A549 (cell line): Measurements from ENCODE around the gene CD63. TPM values are rescaled to one million over a fixed set of nuclear protein-coding genes. Genes with fewer than 3 reads are reported as not detected.

ENCODE experiments used
- ATAC-seq, 2 experiments: fragments of 200-7000 bp in 1 of 2; fragments of >200 bp in 1 of 2; cut with Nextera tagmentation in 1 of 2; cut with Tn5 transposase in 1 of 2; 3 replicates each; pipeline versions ENCODE4 v1.8.0 to v1.9.1; 2018 to 2020; ENCODE audit warnings: mild to moderate bottlenecking in 1 of 2, moderate library complexity in 1 of 2
- CTCF ChIA-PET: fragments of 300-600 bp; sonication (Branson Sonifier 250); formaldehyde crosslinking; extraction: SDS; loops from one replicate; lab custom pipeline; 2021; ENCODE audit warnings: antibody characterized with exemption, inconsistent platforms; lab: Yijun Ruan, JAX
- POLR2A ChIA-PET: fragments of 350-600 bp; formaldehyde crosslinking; extraction: SDS; loops from one replicate; lab custom pipeline; 2021; ENCODE audit warnings: antibody characterized with exemption, inconsistent platforms; lab: Yijun Ruan, JAX
- DNase-seq, 2 experiments: peaks; one replicate each; pipeline versions ENCODE4 v3.0.0 to v3.0.0-alpha.2; 2011 to 2016; ENCODE audit warnings: low read depth in 1 of 2, low spot score in 1 of 2
- FAIRE-seq: peaks from 2 replicates; lab custom pipeline; 2011; peaks lifted over from hg19 to GRCh38; lab: Jason Lieb, UNC
- H3K27ac ChIP-seq, 2 experiments: fragments of >200 bp; sonication (Bioruptor Twin); formaldehyde crosslinking; 3 replicates each; pipeline ENCODE4 v1.5.1; 2016 to 2017
- H3K4me1 ChIP-seq: fragments of >200 bp; sonication (Bioruptor Twin); formaldehyde crosslinking; 3 replicates; pipeline ENCODE4 v1.6.1; 2016
- H3K4me2 ChIP-seq: fragments of >200 bp; sonication (Bioruptor Twin); formaldehyde crosslinking; 3 replicates; pipeline ENCODE4 v1.6.1; 2016
- H3K4me3 ChIP-seq: fragments of >200 bp; sonication (Bioruptor Twin); formaldehyde crosslinking; 3 replicates; pipeline ENCODE4 v1.5.1; 2016
- H3K9me3 ChIP-seq: fragments of >200 bp; sonication (Bioruptor Twin); formaldehyde crosslinking; 3 replicates; pipeline ENCODE4 v1.6.1; 2016
- CBX2 ChIP-seq: fragments of 200-600 bp; sonication (generic); IDR thresholded peaks from 2 replicates; pipeline ENCODE4 v1.6.1; 2016; ENCODE audit warnings: low read depth, mild to moderate bottlenecking, borderline replicate concordance
- CEBPB ChIP-seq, 2 experiments: fragments of >200 bp in 1 of 2; sonication (Bioruptor Twin) in 1 of 2; formaldehyde crosslinking in 1 of 2; IDR thresholded peaks; 2 replicates each; pipeline ENCODE4 v1.6.1; 2012 to 2016
- E2F6 ChIP-seq: IDR thresholded peaks from 2 replicates; pipeline ENCODE4 v1.6.1; 2012; ENCODE audit warnings: low read depth, borderline replicate concordance
- ELK1 ChIP-seq: fragments of 150-350 bp; IDR thresholded peaks from 2 replicates; pipeline ENCODE4 v1.6.1; 2014; ENCODE audit warnings: low read depth, mild to moderate bottlenecking, low read length
- FOSL2 ChIP-seq, 2 experiments: fragments of 450-650 bp in 1 of 2; fragments of >200 bp in 1 of 2; sonication (Bioruptor Twin) in 1 of 2; formaldehyde crosslinking; IDR thresholded peaks; 2 replicates each; pipeline versions ENCODE4 v1.5.0 to v1.6.1; 2016 to 2020; ENCODE audit warnings: mild to moderate bottlenecking in 1 of 2, moderate library complexity in 1 of 2
- FOXS1 ChIP-seq: fragments of 250-450 bp; sonication (Bioruptor Pico); IDR thresholded peaks from 2 replicates; pipeline ENCODE4 v1.5.0; 2020; ENCODE audit warnings: mild to moderate bottlenecking, moderate library complexity
- GATA3 ChIP-seq: IDR thresholded peaks from 2 replicates; pipeline ENCODE4 v1.6.1; 2012; ENCODE audit warnings: borderline replicate concordance
- HDAC2 ChIP-seq: fragments of 200-600 bp; sonication (generic); IDR thresholded peaks from 2 replicates; pipeline ENCODE4 v1.6.1; 2016
- HEYL ChIP-seq: fragments of 250-450 bp; sonication (Bioruptor Pico); IDR thresholded peaks from 2 replicates; pipeline ENCODE4 v1.8.0; 2021; ENCODE audit warnings: mild to moderate bottlenecking, moderate library complexity
- JUN ChIP-seq, 2 experiments: fragments of >200 bp; sonication (Bioruptor Twin); formaldehyde crosslinking; IDR thresholded peaks; 2 replicates in 1 of 2; 3 replicates in 1 of 2; pipeline ENCODE4 v1.6.1; 2016 to 2017
- MAX ChIP-seq: IDR thresholded peaks from 2 replicates; pipeline ENCODE4 v1.6.1; 2012
- MAZ ChIP-seq: fragments of 150-350 bp; IDR thresholded peaks from 2 replicates; pipeline ENCODE4 v1.6.1; 2014; ENCODE audit warnings: antibody characterized with exemption, low read depth, low read length, borderline replicate concordance
- MYC ChIP-seq: IDR thresholded peaks from 2 replicates; pipeline ENCODE4 v1.6.1; 2012; ENCODE audit warnings: mild to moderate bottlenecking, inconsistent platforms, low read length, improper control_type of control experiment, borderline replicate concordance
- NFE2L2 ChIP-seq: fragments of 150-350 bp; conservative IDR thresholded peaks from 2 replicates; pipeline ENCODE4 v1.6.1; 2014; ENCODE audit warnings: low read length
- PBX3 ChIP-seq: IDR thresholded peaks from 2 replicates; pipeline ENCODE4 v1.6.1; 2012
- PHF8 ChIP-seq: fragments of 200-600 bp; sonication (generic); IDR thresholded peaks from 2 replicates; pipeline ENCODE4 v1.6.1; 2016; ENCODE audit warnings: low read depth, mild to moderate bottlenecking, antibody characterized with exemption, moderate library complexity, borderline replicate concordance
- RARB ChIP-seq: fragments of 250-450 bp; sonication (Bioruptor Pico); IDR thresholded peaks from 2 replicates; pipeline ENCODE4 v1.8.0; 2021; ENCODE audit warnings: mild to moderate bottlenecking, moderate library complexity
- RCOR1 ChIP-seq: fragments of 150-350 bp; IDR thresholded peaks from 2 replicates; pipeline ENCODE4 v1.6.1; 2014; ENCODE audit warnings: antibody characterized with exemption, low read length, low read depth
- RNF2 ChIP-seq: fragments of 200-600 bp; sonication (generic); IDR thresholded peaks from 2 replicates; pipeline ENCODE4 v1.6.1; 2016; ENCODE audit warnings: low read depth, mild to moderate bottlenecking, antibody characterized with exemption, moderate library complexity, borderline replicate concordance
- SMC3 ChIP-seq: fragments of >200 bp; sonication (Bioruptor Twin); formaldehyde crosslinking; IDR thresholded peaks from 3 replicates; pipeline ENCODE4 v1.6.1; 2018; ENCODE audit warnings: inconsistent platforms
- SREBF2 ChIP-seq: fragments of 450-650 bp; IDR thresholded peaks from 2 replicates; pipeline ENCODE4 v1.6.1; 2014; ENCODE audit warnings: mild to moderate bottlenecking, moderate library complexity
- TFCP2L1 ChIP-seq: fragments of 250-450 bp; sonication (Bioruptor Pico); IDR thresholded peaks from 2 replicates; pipeline ENCODE4 v1.5.0; 2021; ENCODE audit warnings: mild to moderate bottlenecking
- USF2 ChIP-seq: fragments of 450-650 bp; IDR thresholded peaks from 2 replicates; pipeline ENCODE4 v1.6.1; 2014; ENCODE audit warnings: antibody characterized with exemption
- ZC3H11A ChIP-seq: fragments of 450-650 bp; IDR thresholded peaks from 2 replicates; pipeline ENCODE4 v1.6.1; 2014; ENCODE audit warnings: antibody characterized with exemption, mild to moderate bottlenecking
- ZFP36 ChIP-seq: fragments of 450-650 bp; IDR thresholded peaks from 2 replicates; pipeline ENCODE4 v1.6.1; 2014; ENCODE audit warnings: borderline replicate concordance; ENCODE audit not compliant: partially characterized antibody
- ZNF302 ChIP-seq: fragments of 250-450 bp; sonication (Bioruptor Pico); IDR thresholded peaks from 2 replicates; pipeline ENCODE4 v1.9.0; 2021; ENCODE audit warnings: inconsistent platforms, mild to moderate bottlenecking, moderate library complexity
- WGBS: methylation state at CpG from one replicate; pipeline ENCODE4 v1.1.6; 2017; ENCODE audit errors: missing lambda C conversion rate; 5-methylcytosine and 5-hydroxymethylcytosine counted together
- polyA plus RNA-seq, 4 experiments: library from polyadenylated mRNA; depleted of rRNA in 3 of 4; stranded (reverse); fragments of >200 nt; fragmentation: RNase III in 1 of 4; extraction: RNeasy Plus Mini Kit Qiagen cat#74134 plus additional on column Dnase treatment in 1 of 4; gene quantifications; 2 replicates in 3 of 4; 3 replicates in 1 of 4; pipeline ENCODE4 v1.2.3, GENCODE V29; 2011 to 2017

The CD63 gene
- polyA plus RNA-seq, 2 of the 4 experiments (the other 2 are of a cell fraction), result 530 to 724 TPM

- Histone ChIP-seq H3K4me1 (peaks cover 16% of the 10 kb centered on the region; the same call in 2 of the 3 replicates), H3K9me3 (no peaks in the 10 kb centered on the region), H3K27ac (no peak overlapping the region), H3K4me2 (no peak overlapping the region), H3K4me3 (no peak overlapping the region)
- no peak for FAIRE-seq
- TF ChIP-seq ZNF302 (CRISPR knock-in tag), result no peak
- TF ChIP-seq FOXS1 (CRISPR knock-in tag), result no peak
- TF ChIP-seq SREBF2, result no peak
- TF ChIP-seq PBX3, result no peak
- no peak for TF ChIP-seq E2F6
- TF ChIP-seq RARB (CRISPR knock-in tag), result no peak
- TF ChIP-seq MYC, result no peak
- TF ChIP-seq GATA3, result no peak
- no peak for TF ChIP-seq ZFP36
- TF ChIP-seq MAZ, result no peak
- no peak for TF ChIP-seq USF2
- no peak for TF ChIP-seq MAX
- no peak for TF ChIP-seq HEYL (CRISPR knock-in tag)
- TF ChIP-seq CBX2, result no peak
- TF ChIP-seq CEBPB (IDR thresholded peaks at IDR 0.05), result no peak
- TF ChIP-seq RCOR1, result no peak
- no peak for TF ChIP-seq HDAC2
- no peak for TF ChIP-seq ZC3H11A
- TF ChIP-seq JUN (IDR thresholded peaks at IDR 0.05), result no peak
- no peak for TF ChIP-seq FOSL2 (IDR thresholded peaks at IDR 0.05)
- TF ChIP-seq FOSL2 (CRISPR knock-in tag; IDR thresholded peaks at IDR 0.05), result no peak
- CTCF ChIA-PET, result interaction anchor here (0.6 to 3.1 kb wide), 7 partner anchors 9 to 230 kb away, joined by 3 to 20 read pairs (median 5); partner anchors contain the start of gene BLOC1S1
- no peak for DNase-seq
- POLR2A ChIA-PET, result interaction anchor here (1.4 kb wide), 1 partner anchor 11 kb away, joined by 5 read pairs; the partner anchor contains the start of gene BLOC1S1
- WGBS, result 60% methylated on average over 9 of the region's 9 CpGs
- no peak for ATAC-seq
Observed at GRCh38 chr12:55704824-55705718, 23.7 kb downstream of the CD63 start.

GRCh38 chr12:55703901-55704761 is 24.7 kb downstream of the CD63 start:
- Histone ChIP-seq H3K4me3 (no peak overlapping the region), H3K4me2 (0 out of 3 replicates have a peak overlapping the region, but pooled peaks have one; percentile 12), H3K4me1 (peaks cover 16% of the 10 kb centered on the region; the same call in 2 of the 3 replicates), H3K27ac (no peak overlapping the region), H3K9me3 (no peaks in the 10 kb centered on the region)
- 58% methylated on average over 6 of the region's 6 CpGs for WGBS
- ChIA-PET POLR2A (no interaction called here), CTCF (interaction anchor here (0.7 kb wide), 1 partner anchor 15 kb away, joined by 4 read pairs; no protein-coding TSS in a partner anchor)
- ATAC-seq (no peak), FAIRE-seq (no peak), DNase-seq (peak in 1 of 2 experiments; percentile 43)
- TF ChIP-seq SMC3, result no peak
- TF ChIP-seq NFE2L2, result no peak
- no peak for TF ChIP-seq ZFP36
- no peak for TF ChIP-seq MYC
- no peak for TF ChIP-seq SREBF2
- no peak for TF ChIP-seq TFCP2L1
- no peak for TF ChIP-seq PHF8
- TF ChIP-seq FOSL2 (IDR thresholded peaks at IDR 0.05), result no peak
- TF ChIP-seq FOSL2 (CRISPR knock-in tag; IDR thresholded peaks at IDR 0.05), result no peak
- TF ChIP-seq GATA3, result no peak
- no peak for TF ChIP-seq RNF2
- no peak for TF ChIP-seq ELK1
